Measurements from ENCODE around the gene AMMECR1L. TPM values are rescaled to one million over a fixed set of nuclear protein-coding genes. Genes with fewer than 3 reads are reported as not detected.

AMMECR1L gene
- total and polyA plus RNA-seq, 2 of the 13 experiments (the other 11 are each of a cell fraction or from before 2014, with no cell fraction given), result 9.1 to 14.2 TPM

GRCh38 chr2:127857265-127857808 is 28.4 kb downstream of the AMMECR1L start (continued):
- TF ChIP-seq TRIM22 (IDR thresholded peaks at IDR 0.05) (no peak), POGZ (CRISPR knock-in tag; IDR thresholded peaks at IDR 0.05) (peak; percentile 7; the same call in 1 of the 2 replicates), HINFP (CRISPR knock-in tag; IDR thresholded peaks at IDR 0.05; ENCODE audit: low read depth) (no peak), ZNF17 (CRISPR knock-in tag; IDR thresholded peaks at IDR 0.05) (0 out of 2 replicates have a peak, but pooled peaks have one; percentile 30), NCOA1 (CRISPR knock-in tag; IDR thresholded peaks at IDR 0.05) (0 out of 2 replicates have a peak, but pooled peaks have one; percentile 49), SETDB1 (CRISPR knock-in tag; IDR thresholded peaks at IDR 0.05; ENCODE audit: borderline replicate concordance) (no peak), ZNF496 (CRISPR knock-in tag; IDR thresholded peaks at IDR 0.05; ENCODE audit: insufficient replicate concordance) (no peak), ZEB1 (IDR thresholded peaks at IDR 0.05; ENCODE audit: insufficient replicate concordance, low read depth) (no peak), TAF15 (IDR thresholded peaks at IDR 0.05; ENCODE audit: low read depth, low read length, poor library complexity, severe bottlenecking) (no peak), CAMTA2 (CRISPR knock-in tag; IDR thresholded peaks at IDR 0.05; ENCODE audit: borderline replicate concordance) (0 out of 2 replicates have a peak, but pooled peaks have one; percentile 18), AHDC1 (CRISPR knock-in tag; IDR thresholded peaks at IDR 0.05; ENCODE audit: borderline replicate concordance) (0 out of 2 replicates have a peak, but pooled peaks have one; percentile 12), NFYB (CRISPR knock-in tag; IDR thresholded peaks at IDR 0.05) (no peak)
- TF ChIP-seq, protein P1, sequence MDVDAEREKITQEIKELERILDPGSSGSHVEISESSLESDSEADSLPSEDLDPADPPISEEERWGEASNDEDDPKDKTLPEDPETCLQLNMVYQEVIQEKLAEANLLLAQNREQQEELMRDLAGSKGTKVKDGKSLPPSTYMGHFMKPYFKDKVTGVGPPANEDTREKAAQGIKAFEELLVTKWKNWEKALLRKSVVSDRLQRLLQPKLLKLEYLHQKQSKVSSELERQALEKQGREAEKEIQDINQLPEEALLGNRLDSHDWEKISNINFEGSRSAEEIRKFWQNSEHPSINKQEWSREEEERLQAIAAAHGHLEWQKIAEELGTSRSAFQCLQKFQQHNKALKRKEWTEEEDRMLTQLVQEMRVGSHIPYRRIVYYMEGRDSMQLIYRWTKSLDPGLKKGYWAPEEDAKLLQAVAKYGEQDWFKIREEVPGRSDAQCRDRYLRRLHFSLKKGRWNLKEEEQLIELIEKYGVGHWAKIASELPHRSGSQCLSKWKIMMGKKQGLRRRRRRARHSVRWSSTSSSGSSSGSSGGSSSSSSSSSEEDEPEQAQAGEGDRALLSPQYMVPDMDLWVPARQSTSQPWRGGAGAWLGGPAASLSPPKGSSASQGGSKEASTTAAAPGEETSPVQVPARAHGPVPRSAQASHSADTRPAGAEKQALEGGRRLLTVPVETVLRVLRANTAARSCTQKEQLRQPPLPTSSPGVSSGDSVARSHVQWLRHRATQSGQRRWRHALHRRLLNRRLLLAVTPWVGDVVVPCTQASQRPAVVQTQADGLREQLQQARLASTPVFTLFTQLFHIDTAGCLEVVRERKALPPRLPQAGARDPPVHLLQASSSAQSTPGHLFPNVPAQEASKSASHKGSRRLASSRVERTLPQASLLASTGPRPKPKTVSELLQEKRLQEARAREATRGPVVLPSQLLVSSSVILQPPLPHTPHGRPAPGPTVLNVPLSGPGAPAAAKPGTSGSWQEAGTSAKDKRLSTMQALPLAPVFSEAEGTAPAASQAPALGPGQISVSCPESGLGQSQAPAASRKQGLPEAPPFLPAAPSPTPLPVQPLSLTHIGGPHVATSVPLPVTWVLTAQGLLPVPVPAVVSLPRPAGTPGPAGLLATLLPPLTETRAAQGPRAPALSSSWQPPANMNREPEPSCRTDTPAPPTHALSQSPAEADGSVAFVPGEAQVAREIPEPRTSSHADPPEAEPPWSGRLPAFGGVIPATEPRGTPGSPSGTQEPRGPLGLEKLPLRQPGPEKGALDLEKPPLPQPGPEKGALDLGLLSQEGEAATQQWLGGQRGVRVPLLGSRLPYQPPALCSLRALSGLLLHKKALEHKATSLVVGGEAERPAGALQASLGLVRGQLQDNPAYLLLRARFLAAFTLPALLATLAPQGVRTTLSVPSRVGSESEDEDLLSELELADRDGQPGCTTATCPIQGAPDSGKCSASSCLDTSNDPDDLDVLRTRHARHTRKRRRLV (CRISPR knock-in tag; IDR thresholded peaks at IDR 0.05), result peak; percentile 28; the same call in 1 of the 2 replicates
- TF ChIP-seq, protein P2, sequence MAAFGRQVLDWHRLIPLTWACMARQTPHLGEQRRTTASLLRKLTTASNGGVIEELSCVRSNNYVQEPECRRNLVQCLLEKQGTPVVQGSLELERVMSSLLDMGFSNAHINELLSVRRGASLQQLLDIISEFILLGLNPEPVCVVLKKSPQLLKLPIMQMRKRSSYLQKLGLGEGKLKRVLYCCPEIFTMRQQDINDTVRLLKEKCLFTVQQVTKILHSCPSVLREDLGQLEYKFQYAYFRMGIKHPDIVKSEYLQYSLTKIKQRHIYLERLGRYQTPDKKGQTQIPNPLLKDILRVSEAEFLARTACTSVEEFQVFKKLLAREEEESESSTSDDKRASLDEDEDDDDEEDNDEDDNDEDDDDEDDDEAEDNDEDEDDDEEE (CRISPR knock-in tag; IDR thresholded peaks at IDR 0.05), result no peak

Data from HepG2 (cell line).